DOHH2 (cell line): ENCODE measurements around the gene CEACAM19.

ENCODE experiments used
- CTCF ChIP-seq: fragments of 200-600 bp; sonication (generic); IDR thresholded peaks from one replicate; pipeline ENCODE4 v1.5.1; 2014; ENCODE audit warnings: antibody characterized with exemption, mild to moderate bottlenecking, low read depth, low read length; ENCODE audit not compliant: poor library complexity, severe bottlenecking
- EZH2phosphoT487 ChIP-seq: fragments of 200-600 bp; sonication (generic); IDR thresholded peaks from 2 replicates; pipeline ENCODE4 v1.6.1; 2017; ENCODE audit warnings: borderline replicate concordance, mild to moderate bottlenecking, antibody characterized with exemption, low read length, moderate library complexity, mixed read lengths

DNA sequence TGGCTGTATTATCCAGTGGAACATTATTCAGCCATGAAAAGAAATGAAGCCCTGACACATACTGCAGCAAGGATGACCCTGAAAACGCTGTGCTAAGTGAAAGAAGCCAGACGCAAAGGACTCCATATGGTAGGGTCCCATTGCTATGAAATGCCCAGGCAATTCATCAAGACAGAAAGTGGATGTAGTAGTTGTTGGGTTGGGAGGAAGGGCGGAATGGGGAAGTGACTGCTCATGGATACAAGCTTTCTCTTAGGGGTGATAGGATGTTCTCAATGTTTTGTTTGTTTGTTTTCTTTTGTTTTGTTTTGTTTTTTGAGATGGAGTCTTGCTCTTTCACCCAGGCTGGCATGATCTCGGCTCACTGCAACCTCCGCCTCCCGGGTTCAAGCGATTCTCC is 16.6 kb downstream of the CEACAM19 start:
- TF ChIP-seq CTCF (no peak), EZH2phosphoT487 (no peak)
